SK-N-SH (cell line): ENCODE data around the gene PEX10. TPM values are rescaled to one million over a fixed set of nuclear protein-coding genes. Genes with fewer than 3 reads are reported as not detected.

ENCODE experiments used
- CTCF ChIA-PET: fragments of 300-600, 350-600 bp; formaldehyde crosslinking; extraction: SDS; loops from one replicate; lab custom pipeline; 2021; lab: Yijun Ruan, JAX
- POLR2A ChIA-PET: fragments of 350-600 bp; sonication (Branson Sonifier 250); formaldehyde crosslinking; extraction: SDS; loops from one replicate; lab custom pipeline; 2020; ENCODE audit warnings: antibody characterized with exemption, inconsistent platforms; lab: Yijun Ruan, JAX
- DNase-seq: peaks from one replicate; pipeline ENCODE4 v3.0.0; 2012
- H2AFZ ChIP-seq: fragments of 200-600 bp; sonication (generic); 2 replicates; pipeline ENCODE4 v1.8.1; 2016; ENCODE audit warnings: antibody characterized with exemption, mild to moderate bottlenecking, low read depth
- H3F3A ChIP-seq: fragments of 200-600 bp; sonication (generic); replicated peaks from 2 replicates; pipeline ENCODE3; 2016; ENCODE audit warnings: antibody characterized with exemption, mild to moderate bottlenecking; ENCODE audit not compliant: insufficient read depth
- H3K27ac ChIP-seq, 2 experiments: fragments of 200-500 bp in 1 of 2; fragments of 200-600 bp in 1 of 2; sonication (Bioruptor generic) in 1 of 2; sonication (generic), shearing (Covaris generic) in 1 of 2; 2 replicates each; pipeline versions ENCODE4 v1.5.1 to v1.6.1; 2014 to 2016; ENCODE audit warnings: low read depth in 2 of 2, inconsistent platforms in 1 of 2, low read length in 1 of 2, mild to moderate bottlenecking in 1 of 2, mixed read lengths in 1 of 2
- H3K27me3 ChIP-seq: fragments of 200-600 bp; sonication (generic), shearing (Covaris generic); 2 replicates; pipeline ENCODE4 v1.6.1; 2016; ENCODE audit warnings: mixed run types; ENCODE audit not compliant: insufficient read depth
- H3K36me3 ChIP-seq, 2 experiments: fragments of 200-500 bp in 1 of 2; fragments of 200-600 bp in 1 of 2; sonication (Bioruptor generic) in 1 of 2; sonication (generic) in 1 of 2; replicated peaks in 1 of 2; 2 replicates each; pipeline versions ENCODE3 to v1.5.1; 2014 to 2016; ENCODE audit warnings: low read length in 1 of 2, mild to moderate bottlenecking in 1 of 2; ENCODE audit not compliant: insufficient read depth in 2 of 2, control insufficient read depth in 1 of 2
- H3K4me1 ChIP-seq, 2 experiments: fragments of 200-500 bp in 1 of 2; fragments of 200-600 bp in 1 of 2; sonication (Bioruptor generic) in 1 of 2; sonication (generic), shearing (Covaris generic) in 1 of 2; 2 replicates each; pipeline versions ENCODE4 v1.5.1 to v1.6.1; 2014 to 2016; ENCODE audit warnings: low read depth in 1 of 2, low read length in 1 of 2, mixed run types in 1 of 2; ENCODE audit not compliant: insufficient read depth in 2 of 2, control insufficient read depth in 1 of 2
- H3K4me2 ChIP-seq: fragments of 200-600 bp; sonication (generic), shearing (Covaris generic); 2 replicates; pipeline ENCODE4 v1.6.1; 2017; ENCODE audit warnings: mixed run types
- H3K4me3 ChIP-seq, 2 experiments: fragments of 200-500 bp in 1 of 2; fragments of 200-600 bp in 1 of 2; sonication (Bioruptor generic) in 1 of 2; sonication (generic), shearing (Covaris generic) in 1 of 2; 2 replicates each; pipeline versions ENCODE4 v1.5.1 to v1.8.1; 2014 to 2016; ENCODE audit warnings: low read depth in 2 of 2, inconsistent platforms in 1 of 2, low read length in 1 of 2, mild to moderate bottlenecking in 1 of 2, mixed read lengths in 1 of 2, moderate library complexity in 1 of 2
- H3K79me2 ChIP-seq: fragments of 200-600 bp; sonication (generic); 2 replicates; pipeline ENCODE4 v1.8.1; 2017; ENCODE audit warnings: mild to moderate bottlenecking; ENCODE audit not compliant: insufficient read depth
- H3K9ac ChIP-seq: fragments of 200-600 bp; sonication (generic); 2 replicates; pipeline ENCODE4 v1.6.1; 2017; ENCODE audit warnings: mixed run types
- H3K9me2 ChIP-seq: fragments of 200-600 bp; sonication (generic); 2 replicates; pipeline ENCODE4 v1.6.1; 2017; ENCODE audit warnings: mixed run types
- H3K9me3 ChIP-seq: fragments of 200-600 bp; sonication (generic); 2 replicates; pipeline ENCODE4 v1.6.1; 2017; ENCODE audit warnings: mixed run types, mild to moderate bottlenecking, moderate library complexity
- H4K20me1 ChIP-seq: fragments of 200-600 bp; sonication (generic); 2 replicates; pipeline ENCODE4 v1.6.1; 2017; ENCODE audit warnings: mild to moderate bottlenecking, mixed run types; ENCODE audit not compliant: insufficient read depth
- CTCF ChIP-seq: fragments of 200-600 bp; sonication (generic); IDR thresholded peaks from 2 replicates; pipeline ENCODE4 v1.6.1; 2017; ENCODE audit warnings: antibody characterized with exemption, mild to moderate bottlenecking, moderate library complexity
- FOSL2 ChIP-seq: IDR thresholded peaks from 2 replicates; pipeline ENCODE4 v1.4.0; 2012; ENCODE audit warnings: low read depth, mild to moderate bottlenecking, moderate library complexity, borderline replicate concordance
- FOXJ3 ChIP-seq: sonication (generic); formaldehyde crosslinking; IDR thresholded peaks from 2 replicates; pipeline ENCODE4 v1.5.1; 2020; ENCODE audit warnings: mild to moderate bottlenecking, missing genetic modification reagents
- NFIC ChIP-seq: IDR thresholded peaks from 2 replicates; pipeline ENCODE4 v1.4.0; 2012; ENCODE audit warnings: borderline replicate concordance
- RXRA ChIP-seq: IDR thresholded peaks from 2 replicates; pipeline ENCODE4 v1.4.0; 2012; ENCODE audit warnings: low read depth, mild to moderate bottlenecking, borderline replicate concordance
- TCF12 ChIP-seq: IDR thresholded peaks from 2 replicates; pipeline ENCODE4 v1.4.0; 2012
- USF1 ChIP-seq: IDR thresholded peaks from 2 replicates; pipeline ENCODE4 v1.4.0; 2012; ENCODE audit warnings: low read depth, borderline replicate concordance
- WGBS: methylation state at CpG from one replicate; pipeline ENCODE4 v1.1.6; 2017; ENCODE audit warnings: low lambda C conversion rate; 5-methylcytosine and 5-hydroxymethylcytosine counted together
- polyA plus RNA-seq, 3 experiments: library from polyadenylated mRNA; depleted of rRNA; stranded (reverse); fragments of >200 nt; gene quantifications; 2 replicates each; pipeline ENCODE4 v1.2.3, GENCODE V29; 2012
- TF ChIP-seq, protein P1 (sequence below): fragments of 150-350 bp; IDR thresholded peaks from 2 replicates; pipeline ENCODE4 v1.6.1; 2017; ENCODE audit warnings: antibody characterized with exemption, low read length, low read depth, borderline replicate concordance
- TF ChIP-seq, protein P2 (sequence below): IDR thresholded peaks from 2 replicates; pipeline ENCODE4 v1.4.0; 2012; ENCODE audit warnings: low read depth, borderline replicate concordance

PEX10 gene
- polyA plus RNA-seq, 1 of the 3 experiments (the other 2 are of a cell fraction) = 28.6 TPM

- TF ChIP-seq, protein P1, sequence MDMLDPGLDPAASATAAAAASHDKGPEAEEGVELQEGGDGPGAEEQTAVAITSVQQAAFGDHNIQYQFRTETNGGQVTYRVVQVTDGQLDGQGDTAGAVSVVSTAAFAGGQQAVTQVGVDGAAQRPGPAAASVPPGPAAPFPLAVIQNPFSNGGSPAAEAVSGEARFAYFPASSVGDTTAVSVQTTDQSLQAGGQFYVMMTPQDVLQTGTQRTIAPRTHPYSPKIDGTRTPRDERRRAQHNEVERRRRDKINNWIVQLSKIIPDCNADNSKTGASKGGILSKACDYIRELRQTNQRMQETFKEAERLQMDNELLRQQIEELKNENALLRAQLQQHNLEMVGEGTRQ = no peak
- TF ChIP-seq USF1 = no peak
- TF ChIP-seq RXRA = no peak
- no peak for TF ChIP-seq TCF12
- TF ChIP-seq FOXJ3 (CRISPR knock-in tag) = no peak
- TF ChIP-seq CTCF = no peak
- no peak for TF ChIP-seq FOSL2
- no peak for TF ChIP-seq NFIC
- TF ChIP-seq, protein P2, sequence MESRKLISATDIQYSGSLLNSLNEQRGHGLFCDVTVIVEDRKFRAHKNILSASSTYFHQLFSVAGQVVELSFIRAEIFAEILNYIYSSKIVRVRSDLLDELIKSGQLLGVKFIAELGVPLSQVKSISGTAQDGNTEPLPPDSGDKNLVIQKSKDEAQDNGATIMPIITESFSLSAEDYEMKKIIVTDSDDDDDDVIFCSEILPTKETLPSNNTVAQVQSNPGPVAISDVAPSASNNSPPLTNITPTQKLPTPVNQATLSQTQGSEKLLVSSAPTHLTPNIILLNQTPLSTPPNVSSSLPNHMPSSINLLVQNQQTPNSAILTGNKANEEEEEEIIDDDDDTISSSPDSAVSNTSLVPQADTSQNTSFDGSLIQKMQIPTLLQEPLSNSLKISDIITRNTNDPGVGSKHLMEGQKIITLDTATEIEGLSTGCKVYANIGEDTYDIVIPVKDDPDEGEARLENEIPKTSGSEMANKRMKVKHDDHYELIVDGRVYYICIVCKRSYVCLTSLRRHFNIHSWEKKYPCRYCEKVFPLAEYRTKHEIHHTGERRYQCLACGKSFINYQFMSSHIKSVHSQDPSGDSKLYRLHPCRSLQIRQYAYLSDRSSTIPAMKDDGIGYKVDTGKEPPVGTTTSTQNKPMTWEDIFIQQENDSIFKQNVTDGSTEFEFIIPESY = no peak
- Histone ChIP-seq H3K4me3 (no peak overlapping the region), H2AFZ (no peak overlapping the region), H3K4me1 (peaks cover 0 to 16% of the 10 kb centered on the region in 2 experiments; a peak in 2 of 4 replicates), H3K27me3 (no peaks in the 10 kb centered on the region), H4K20me1 (peaks cover 8% of the 10 kb centered on the region), H3K9me3 (no peaks in the 10 kb centered on the region), H3K9ac (no peak overlapping the region), H3K79me2 (peaks cover 33% of the 10 kb centered on the region), H3F3A (no peaks in the 10 kb centered on the region), H3K4me2 (no peak overlapping the region), H3K27ac (no peak overlapping the region), H3K9me2 (no peaks in the 10 kb centered on the region), H3K36me3 (peaks cover 0 to 20% of the 10 kb centered on the region in 2 experiments)
- DNase-seq = no peak
- CTCF ChIA-PET = interaction anchor here (0.6 to 7.8 kb wide), 4 partner anchors 183 to 213 kb away, joined by 3 to 64 read pairs (median 3); partner anchors contain the start of gene FAAP20
- POLR2A ChIA-PET = no interaction called here
- 96% methylated on average over 32 of the region's 32 CpGs for WGBS
These were observed 24.1 kb downstream of the PEX10 start for GRCh38 chr1:2388004-2388913.
